HG03135 (cell line): ENCODE data around the gene SNCA.

ENCODE experiments used
- ATAC-seq: cut with Tn5 transposase; IDR thresholded peaks from one replicate; pipeline ENCODE4 v1.9.1; 2021; ENCODE audit warnings: mild to moderate bottlenecking, moderate library complexity; ENCODE audit not compliant: unreplicated experiment

Gene SNCA

GRCh38 chr4:89712827-89713226 is 124.1 kb downstream of the SNCA start:
- no peak for ATAC-seq

GRCh38 chr4:89712141-89712540 is 124.8 kb downstream of the SNCA start:
- no peak for ATAC-seq

GRCh38 chr4:89708903-89709421 is 128.0 kb downstream of the SNCA start:
- ATAC-seq: no peak

GRCh38 chr4:89707467-89707866 is 129.5 kb downstream of the SNCA start:
- no peak for ATAC-seq

- no peak for ATAC-seq
Measured at GRCh38 chr4:89704651-89705395, 132.1 kb downstream of the SNCA start.

GRCh38 chr4:89703829-89704590 is 133.0 kb downstream of the SNCA start:
- no peak for ATAC-seq

GRCh38 chr4:89700766-89701423 is 136.1 kb downstream of the SNCA start:
- ATAC-seq: no peak

- ATAC-seq: no peak
Measured at GRCh38 chr4:89685690-89686089, 151.3 kb downstream of the SNCA start.

- no peak for ATAC-seq
Measured at GRCh38 chr4:89685277-89685676, 151.7 kb downstream of the SNCA start.

- ATAC-seq: no peak
Measured at GRCh38 chr4:89684536-89684935, 152.4 kb downstream of the SNCA start.

- no peak for ATAC-seq
Measured at GRCh38 chr4:89682808-89683207, 154.2 kb downstream of the SNCA start.

GRCh38 chr4:89681671-89682070 is 155.3 kb downstream of the SNCA start:
- no peak for ATAC-seq

GRCh38 chr4:89681219-89681618 is 155.7 kb downstream of the SNCA start:
- no peak for ATAC-seq

GRCh38 chr4:89674876-89675459 is 162.0 kb downstream of the SNCA start:
- no peak for ATAC-seq
